AG08396 (cell line): ENCODE data around the gene FOXP1.

Source experiments
- DNase-seq: peaks from one replicate; pipeline ENCODE4 v3.0.0; 2012; ENCODE audit warnings: low spot score, mixed read lengths

FOXP1 gene

GRCh38 chr3:71583566-71584393 is at the start of gene FOXP1:
TSS of gene FOXP1 (minus strand) at chr3:71583728. CDS start at chr3:71198381, 385,347 bp downstream.
- DNase-seq = peak; percentile 74

- no peak for DNase-seq
Observed at GRCh38 chr3:71629711-71630110, 46.2 kb upstream of the FOXP1 start.

DNA sequence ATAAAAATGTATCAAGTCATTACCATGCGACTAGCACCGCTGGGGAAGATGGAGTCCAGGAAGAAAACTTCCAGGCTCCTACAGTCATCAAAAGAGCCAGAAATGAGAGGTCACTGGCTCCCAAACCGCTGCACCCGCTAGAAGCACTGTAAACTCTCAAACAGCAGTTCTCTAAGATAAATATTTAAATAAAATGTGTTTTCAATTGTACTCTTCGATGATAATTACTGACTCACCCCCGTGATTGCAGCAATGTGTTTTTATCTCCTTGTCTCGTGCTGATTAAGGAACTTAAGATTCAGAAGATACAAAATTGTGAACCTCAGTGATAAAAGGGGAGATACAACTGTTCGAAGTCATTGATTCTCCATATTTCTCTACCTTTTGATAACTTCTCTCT is 45.8 kb upstream of the FOXP1 start:
- peak; percentile 28 for DNase-seq

- no peak for DNase-seq
Observed at GRCh38 chr3:71628522-71628921, 45.0 kb upstream of the FOXP1 start.

GRCh38 chr3:71625676-71626075 is 42.1 kb upstream of the FOXP1 start:
- DNase-seq = no peak

DNA sequence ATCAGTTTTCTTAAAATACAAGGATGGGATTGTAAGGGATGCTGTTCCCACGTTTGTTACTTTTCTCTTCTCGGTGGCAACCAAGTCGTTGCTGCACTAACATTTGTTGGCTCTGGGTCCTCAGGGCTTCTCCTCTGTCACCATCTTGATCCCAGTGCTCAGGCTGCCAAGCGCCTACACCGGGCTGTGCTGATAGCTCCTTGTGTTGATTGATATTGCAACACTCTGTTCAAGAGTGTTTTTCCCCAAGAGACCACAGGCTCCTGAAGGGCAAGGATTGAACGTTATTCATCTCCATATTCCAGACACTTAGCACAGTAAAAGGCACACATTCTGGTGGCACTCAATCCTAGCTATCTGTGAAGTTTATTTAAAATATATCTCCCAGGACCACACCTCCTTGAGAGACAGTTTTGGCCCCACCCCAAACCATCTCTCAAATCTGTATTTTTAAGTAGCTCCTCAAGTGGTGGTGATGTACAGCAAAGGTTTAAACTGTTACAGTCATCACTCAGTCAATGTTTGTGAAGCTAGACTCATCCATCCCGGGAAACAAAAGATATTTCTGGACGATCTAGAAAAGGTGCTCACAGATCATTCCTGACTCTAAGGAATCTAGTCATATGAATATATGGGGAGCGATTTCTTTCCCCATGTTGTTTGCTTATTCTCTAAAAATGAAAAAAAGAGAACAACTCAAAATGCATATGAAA is 38.5 kb upstream of the FOXP1 start:
- no peak for DNase-seq

DNA sequence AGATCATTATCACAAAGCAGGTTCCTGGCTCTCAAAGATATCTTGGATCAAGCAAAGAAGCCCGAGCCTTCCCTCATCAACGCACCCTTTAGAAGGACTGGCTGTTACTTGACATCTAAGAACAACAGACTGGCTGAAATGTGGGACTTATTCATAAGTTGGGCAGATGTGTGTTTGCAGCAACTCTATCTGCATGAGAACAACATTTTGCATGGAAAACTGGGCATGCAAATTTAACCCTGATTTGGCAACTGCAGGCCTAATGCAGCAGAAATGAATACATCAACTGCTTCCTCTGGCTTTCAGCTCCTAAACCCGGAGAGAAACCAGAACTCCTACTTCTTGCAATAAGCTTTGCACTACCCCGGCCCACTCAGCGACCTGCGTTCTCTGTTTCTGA is 35.0 kb upstream of the FOXP1 start:
- DNase-seq = no peak

DNA sequence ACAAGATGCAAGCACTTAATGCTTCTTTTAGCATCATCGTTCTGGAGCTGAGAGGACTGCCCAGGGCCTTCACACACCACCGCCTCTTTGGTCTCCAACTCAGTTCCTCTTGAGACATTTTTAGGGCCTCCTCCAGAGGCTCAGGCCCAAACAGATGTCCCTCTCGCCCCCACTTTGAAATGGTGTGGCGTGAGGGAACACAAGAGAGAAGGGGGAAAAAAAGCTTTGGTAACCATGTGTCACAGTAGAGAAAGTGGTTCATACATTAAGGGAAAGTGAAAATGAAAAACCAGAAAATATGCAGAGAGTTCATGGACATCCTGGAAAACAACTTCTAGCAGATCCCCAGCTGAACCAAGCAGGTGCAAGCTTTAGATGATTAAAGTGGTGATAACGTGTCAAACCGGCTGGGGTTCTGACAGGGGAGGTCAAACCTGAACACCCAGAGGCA is 33.1 kb upstream of the FOXP1 start:
- no peak for DNase-seq

GRCh38 chr3:71614869-71615268 is 31.3 kb upstream of the FOXP1 start:
- no peak for DNase-seq

GRCh38 chr3:71614426-71614825 is 30.9 kb upstream of the FOXP1 start:
- no peak for DNase-seq

GRCh38 chr3:71611099-71611498 is 27.6 kb upstream of the FOXP1 start:
- DNase-seq = no peak

GRCh38 chr3:71607364-71607763 is 23.8 kb upstream of the FOXP1 start:
- DNase-seq = no peak

DNA sequence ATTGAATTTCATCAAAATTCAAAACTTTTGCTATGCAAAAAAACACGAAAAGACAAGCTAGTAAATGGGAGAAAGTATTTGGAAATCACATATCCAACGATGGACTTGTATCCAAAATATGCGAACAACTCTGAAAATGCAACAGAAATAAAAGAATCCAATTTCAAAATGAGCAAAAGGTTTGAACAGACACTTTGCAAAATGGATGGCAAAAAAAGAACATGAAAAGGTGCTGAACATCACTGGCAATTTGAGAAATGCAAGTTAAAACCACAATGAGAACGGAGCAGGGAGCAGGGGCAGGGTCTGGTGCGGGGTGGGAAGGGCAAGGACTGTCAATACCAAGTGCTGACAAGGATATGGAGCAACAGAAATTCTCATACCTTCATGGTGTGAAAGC is 23.1 kb upstream of the FOXP1 start:
- DNase-seq = no peak

GRCh38 chr3:71602256-71602655 is 18.7 kb upstream of the FOXP1 start:
- DNase-seq = no peak

GRCh38 chr3:71601811-71602210 is 18.3 kb upstream of the FOXP1 start:
- peak; percentile 22 for DNase-seq

DNA sequence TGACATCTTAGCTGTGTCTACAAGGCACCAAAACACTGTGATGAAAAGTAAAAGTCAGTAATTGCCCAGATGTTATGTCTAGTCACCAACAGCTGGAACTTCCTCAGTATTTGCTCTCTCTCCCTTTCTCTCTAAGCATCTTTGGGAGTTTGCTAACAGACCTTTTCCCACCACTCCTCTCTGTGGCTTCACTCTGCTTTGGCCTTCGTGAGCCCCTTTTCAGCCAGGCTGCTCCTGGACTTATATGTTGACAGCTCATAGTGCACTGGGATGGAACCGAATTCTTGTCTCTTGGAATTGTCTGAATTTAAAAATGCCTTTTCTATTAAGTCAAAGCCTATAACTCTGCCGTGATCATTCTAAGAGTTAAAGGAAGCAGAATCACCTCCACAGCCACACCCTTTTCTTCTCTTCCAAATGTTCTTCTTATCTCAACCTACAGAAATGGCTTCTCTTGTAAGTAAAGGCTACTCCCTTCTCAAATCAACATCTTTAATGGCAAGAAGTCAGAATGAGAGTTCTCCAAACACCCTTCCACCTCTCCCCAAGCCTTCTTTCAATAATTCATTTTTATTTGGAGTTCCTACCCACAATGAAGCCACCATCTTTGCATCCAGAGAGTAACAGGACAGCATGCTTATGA is 17.2 kb upstream of the FOXP1 start:
- no peak for DNase-seq

GRCh38 chr3:71599416-71599815 is 15.9 kb upstream of the FOXP1 start:
- DNase-seq = no peak

- no peak for DNase-seq
Observed at GRCh38 chr3:71598292-71598691, 14.8 kb upstream of the FOXP1 start.

- no peak for DNase-seq
Observed at GRCh38 chr3:71597286-71597685, 13.8 kb upstream of the FOXP1 start.

DNA sequence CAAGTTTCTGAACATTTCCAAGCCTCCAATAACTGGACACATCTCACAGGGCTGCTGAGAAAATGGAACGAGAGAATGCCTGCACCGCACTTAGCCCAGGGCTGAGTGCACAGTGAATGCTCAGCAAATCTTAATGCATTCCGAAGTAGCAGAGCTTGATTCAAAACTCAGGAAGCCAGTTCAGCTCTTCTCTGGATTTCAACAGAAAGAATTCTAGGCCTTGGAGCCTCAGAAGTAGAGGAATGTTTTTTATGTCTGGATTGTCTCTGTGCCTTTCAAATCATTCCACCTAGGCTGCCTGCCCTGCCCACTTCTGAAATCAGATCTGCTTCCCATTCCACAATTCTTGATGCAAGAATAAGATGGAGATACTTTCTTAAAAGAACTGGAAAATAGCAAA is 9.6 kb upstream of the FOXP1 start:
- DNase-seq = no peak

GRCh38 chr3:71591101-71591500 is 7.6 kb upstream of the FOXP1 start:
- no peak for DNase-seq

- DNase-seq = no peak
Observed at GRCh38 chr3:71589132-71589531, 5.6 kb upstream of the FOXP1 start.

DNA sequence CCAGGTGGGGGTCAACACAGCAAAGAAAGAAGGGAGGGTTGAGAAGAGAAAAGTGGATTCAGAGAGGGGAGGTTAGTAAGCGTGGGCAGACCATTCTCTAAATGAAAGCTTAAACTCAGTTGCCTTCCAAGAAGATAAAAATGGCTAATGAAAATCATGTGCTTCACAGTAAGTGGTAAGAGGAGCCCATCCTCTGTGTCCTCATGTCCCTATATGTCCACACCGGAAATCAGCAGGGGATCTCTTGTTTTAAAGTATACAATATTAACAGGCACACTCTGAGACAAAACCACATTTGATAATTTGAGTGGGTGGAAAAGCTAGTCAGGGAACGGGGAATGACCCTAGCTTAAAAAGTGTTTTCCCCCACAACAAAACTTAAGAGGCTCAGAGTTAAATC is 4.4 kb upstream of the FOXP1 start:
- no peak for DNase-seq
